ENCODE measurements around the gene NPY1R.

Gene NPY1R

DNA sequence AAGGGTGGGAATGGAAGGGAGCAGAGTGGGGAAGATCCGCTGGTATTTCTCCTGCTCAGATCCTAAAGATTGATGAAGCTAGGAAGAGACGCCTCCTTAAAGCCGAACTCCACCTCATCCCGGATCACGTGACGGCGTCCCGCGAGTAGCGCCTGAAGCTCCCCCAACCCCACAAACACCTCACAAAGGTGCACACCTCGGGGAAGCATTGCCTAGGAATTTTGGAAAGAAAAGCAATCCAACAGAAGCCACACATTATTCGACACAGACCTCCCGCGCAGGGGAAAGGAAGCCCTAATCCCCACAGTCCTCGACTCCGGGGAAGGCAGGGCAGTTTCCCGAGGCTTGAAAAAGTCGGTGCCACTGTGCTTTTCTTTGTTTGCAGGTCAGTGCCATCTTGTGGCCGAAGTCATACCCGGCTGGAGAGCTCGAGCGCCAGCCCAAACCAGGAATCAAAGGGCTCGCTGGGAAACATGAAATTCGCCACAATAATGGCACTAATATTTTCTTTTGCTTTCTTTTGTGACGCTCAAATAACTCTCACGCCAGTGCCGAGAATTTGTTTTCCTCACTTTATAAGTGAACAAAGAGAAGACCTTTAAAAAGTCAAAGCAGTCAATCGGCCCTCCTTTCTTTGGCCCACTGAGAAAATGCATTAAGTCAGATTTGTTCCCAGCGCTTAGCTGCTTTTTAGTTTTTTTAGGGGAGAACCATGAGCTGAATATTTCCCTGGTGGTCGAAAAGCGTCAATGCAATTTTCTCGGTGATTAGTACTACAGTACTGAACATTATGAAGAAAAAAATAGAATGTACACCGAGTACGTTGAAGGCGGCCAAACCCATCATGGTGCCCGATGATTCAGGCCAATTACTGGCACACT lies at the start of gene NPY1R:
Gene NPY1R (minus strand): TSS at position 71 of the 881 bp plus-strand sequence. CDS start 6,042 bp downstream, outside the sequence.
- peak; percentile 84 for DNase-seq (ENCODE audit: low spot score)

- DNase-seq (ENCODE audit: low spot score): no peak
These were observed 48.3 kb upstream of the NPY1R start for GRCh38 chr4:163380703-163381102.

DNA sequence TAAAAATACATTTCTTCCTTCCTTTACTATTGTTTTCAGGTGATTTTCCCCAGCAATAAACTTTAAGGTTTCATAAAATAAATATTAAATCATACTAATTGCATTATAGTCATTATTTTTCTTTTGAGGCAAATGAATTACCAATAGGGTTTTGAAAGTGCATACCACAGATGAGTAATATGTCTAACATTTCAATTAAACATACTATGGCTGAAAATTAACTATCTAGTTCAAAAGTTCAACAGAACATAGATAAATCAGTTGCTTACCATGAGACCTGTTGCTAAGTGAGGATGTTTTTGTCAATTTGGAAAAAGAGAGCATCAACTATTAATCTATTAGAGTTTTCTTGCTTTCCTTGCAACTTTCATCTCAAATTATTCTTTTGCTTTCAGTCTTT lies 46.3 kb upstream of the NPY1R start:
- DNase-seq (ENCODE audit: low spot score): no peak

DNA sequence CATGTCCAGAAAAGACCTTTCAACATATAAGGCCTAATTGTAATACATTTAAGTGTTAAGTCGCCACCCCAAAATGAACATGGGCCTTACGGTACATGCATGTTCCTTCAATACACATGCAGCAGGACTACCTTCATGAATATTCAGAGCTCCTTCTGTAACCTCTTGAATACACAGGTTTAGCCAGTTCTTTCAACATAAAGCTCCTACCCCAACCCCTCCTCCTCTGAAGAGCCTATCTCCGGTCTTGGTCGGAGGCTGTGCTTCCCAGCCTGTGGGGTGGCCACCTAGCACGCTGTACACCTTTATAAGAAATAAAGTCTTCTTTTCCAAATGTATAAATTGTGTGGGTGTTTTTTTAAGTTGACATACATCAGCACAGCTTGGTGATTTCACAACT lies 39.6 kb upstream of the NPY1R start:
- no peak for DNase-seq (ENCODE audit: low spot score)

- DNase-seq (ENCODE audit: low spot score): no peak
These were observed 35.3 kb upstream of the NPY1R start for GRCh38 chr4:163367651-163368050.

DNA sequence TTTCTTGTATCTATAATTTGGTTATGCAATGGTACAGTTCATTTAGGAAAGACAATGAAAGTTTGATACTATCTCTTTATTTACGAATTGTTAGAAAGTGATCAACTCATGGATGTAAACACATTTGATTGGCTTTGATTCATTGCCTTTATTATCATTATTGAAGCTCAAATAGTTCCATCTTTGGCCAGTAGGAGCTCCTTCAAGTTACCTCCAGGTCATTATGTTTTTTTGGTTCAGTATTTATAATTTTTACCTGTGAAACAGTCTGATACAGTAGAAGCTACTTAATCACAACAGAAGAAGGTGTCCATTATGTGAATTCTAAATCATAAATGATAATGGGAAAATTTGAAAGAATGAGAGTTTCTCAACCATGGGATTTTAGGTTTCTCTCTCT lies 23.7 kb upstream of the NPY1R start:
- no peak for DNase-seq (ENCODE audit: low spot score)

- no peak for DNase-seq (ENCODE audit: low spot score)
These were observed 20.7 kb upstream of the NPY1R start for GRCh38 chr4:163353054-163353453.

DNA sequence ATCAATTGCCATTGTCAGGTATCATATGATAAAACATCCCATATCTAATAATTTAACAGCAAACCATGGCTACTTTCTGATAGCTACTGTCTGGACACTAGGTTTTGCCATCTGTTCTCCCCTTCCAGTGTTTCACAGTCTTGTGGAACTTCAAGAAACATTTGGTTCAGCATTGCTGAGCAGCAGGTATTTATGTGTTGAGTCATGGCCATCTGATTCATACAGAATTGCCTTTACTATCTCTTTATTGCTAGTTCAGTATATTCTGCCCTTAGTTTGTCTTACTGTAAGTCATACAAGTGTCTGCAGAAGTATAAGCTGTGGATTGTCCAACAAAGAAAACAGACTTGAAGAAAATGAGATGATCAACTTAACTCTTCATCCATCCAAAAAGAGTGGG lies 18.3 kb upstream of the NPY1R start:
- no peak for DNase-seq (ENCODE audit: low spot score)

DNA sequence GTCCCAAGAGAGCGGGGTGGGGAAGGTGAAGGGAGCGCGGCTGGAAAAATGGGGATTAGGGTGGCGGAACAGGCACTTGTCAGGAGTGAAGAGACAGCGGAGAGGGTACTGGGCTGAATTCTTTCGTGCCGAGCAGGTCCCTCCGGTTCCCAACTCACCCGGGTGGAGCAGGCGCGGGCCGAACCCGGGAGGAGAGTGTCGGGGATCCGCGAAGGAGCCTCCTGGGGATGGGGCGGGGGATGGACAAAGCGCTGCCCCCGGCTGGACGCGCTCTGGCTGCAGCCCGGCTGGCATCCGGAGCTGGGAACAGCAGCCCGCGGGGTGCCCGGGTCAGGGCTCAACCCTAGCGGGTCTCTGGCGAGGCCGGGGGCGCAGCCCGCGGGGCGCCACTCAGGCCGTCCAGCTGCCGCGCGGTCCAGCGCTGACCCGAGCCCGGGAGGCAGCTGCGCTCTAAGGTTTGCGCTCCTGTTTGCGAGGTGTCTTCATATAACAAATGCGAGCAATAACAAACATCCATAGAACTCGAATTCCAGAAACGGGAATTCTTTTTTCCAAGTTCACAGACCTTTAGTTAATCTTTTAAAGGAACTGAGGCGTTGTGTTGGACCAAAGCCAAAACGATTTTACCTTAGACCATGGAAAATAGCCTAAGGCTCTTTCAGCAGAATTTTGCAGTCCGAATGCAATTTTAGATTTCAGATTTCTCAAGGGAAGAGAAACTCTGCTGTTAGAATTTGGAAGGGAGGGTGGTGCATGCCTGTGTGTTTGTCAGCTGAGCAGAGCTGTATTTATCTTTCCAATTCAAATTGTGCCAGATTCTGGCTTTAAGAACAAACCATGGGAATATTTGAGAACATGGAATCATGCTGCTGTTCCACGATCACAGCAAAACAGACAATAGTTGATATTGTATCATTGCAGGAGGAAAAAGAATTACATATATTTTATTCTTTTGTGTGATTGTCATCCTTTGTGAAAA lies 12.0 kb upstream of the NPY1R start:
- no peak for DNase-seq (ENCODE audit: low spot score)

DNA sequence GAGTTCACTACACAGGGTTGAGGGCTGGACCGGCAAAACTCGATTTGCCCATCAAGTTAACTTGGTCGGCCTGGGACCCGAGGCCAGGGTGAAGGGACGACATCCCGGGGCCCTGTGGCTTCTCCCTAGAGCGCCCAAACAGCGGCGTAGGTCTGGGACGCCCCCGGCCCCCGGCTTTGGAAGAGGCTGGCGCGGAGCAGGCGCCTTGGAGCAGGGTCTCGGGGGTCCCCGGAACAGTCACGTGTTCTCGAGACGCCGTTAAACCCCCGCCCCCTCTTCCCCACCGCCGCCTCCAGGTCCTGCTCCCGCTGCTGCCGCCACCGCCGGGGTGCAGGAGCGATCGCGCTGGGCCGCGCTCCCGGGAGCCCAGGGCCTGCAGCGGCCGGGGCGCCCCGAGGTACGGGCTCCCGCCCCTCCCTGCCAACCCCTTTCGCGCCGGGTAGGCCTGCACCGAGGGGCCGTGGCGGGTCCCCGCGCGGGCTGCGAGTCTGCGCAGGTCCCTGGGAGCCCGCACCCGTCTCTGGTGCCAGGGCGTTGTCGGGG lies 11.3 kb upstream of the NPY1R start, which contains the start of gene NPY5R:
Gene NPY5R (plus strand): TSS at position 289 of the 543 bp plus-strand sequence. CDS start 6,382 bp downstream, outside the sequence.
- DNase-seq (ENCODE audit: low spot score): no peak

GRCh38 chr4:163335384-163335783 lies 3.0 kb upstream of the NPY1R start:
- no peak for DNase-seq (ENCODE audit: low spot score)

DNA sequence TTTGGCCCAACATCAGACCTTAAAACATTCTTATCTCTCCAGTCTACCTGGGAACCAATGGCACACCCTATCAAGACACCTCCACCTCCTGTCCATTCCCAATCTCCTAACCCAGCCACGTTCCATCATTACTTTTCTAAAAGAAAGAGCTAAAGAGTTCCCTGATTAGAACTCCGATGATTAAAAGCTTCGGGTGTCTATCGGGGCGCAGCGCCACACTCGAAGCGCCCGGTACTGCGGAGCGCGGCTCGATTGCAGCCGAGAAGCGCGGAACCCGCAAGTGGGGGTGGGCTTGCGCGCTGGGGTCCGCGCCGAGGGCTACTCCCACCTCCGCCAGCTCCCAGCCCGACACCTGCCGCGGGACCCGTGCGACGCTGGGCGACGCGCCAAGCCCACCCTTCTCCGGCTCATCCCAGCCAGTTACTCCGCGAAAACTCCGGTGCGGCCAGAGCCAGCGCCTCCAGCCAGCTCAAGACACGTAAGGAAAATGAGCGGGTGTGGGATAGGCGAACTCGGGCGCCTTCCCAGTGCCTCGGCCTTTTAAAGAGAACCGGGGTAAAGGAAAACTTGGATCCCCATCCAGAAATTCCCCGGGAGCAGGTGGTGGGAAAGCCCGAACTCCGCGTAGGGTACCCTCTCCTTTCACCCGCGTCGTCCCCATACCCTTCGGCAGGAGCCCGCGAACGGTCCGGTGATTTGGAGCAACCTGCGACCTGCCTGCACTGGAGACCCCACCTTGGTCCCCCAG lies 593 bp downstream of the NPY1R start:
- DNase-seq (ENCODE audit: low spot score): no peak

GRCh38 chr4:163330916-163331628 lies 1.3 kb downstream of the NPY1R start:
- DNase-seq (ENCODE audit: low spot score): no peak

- DNase-seq (ENCODE audit: low spot score): no peak
These were observed 15.3 kb downstream of the NPY1R start for GRCh38 chr4:163317110-163317509.

- no peak for DNase-seq (ENCODE audit: low spot score)
These were observed 22.9 kb downstream of the NPY1R start for GRCh38 chr4:163309466-163309865.

DNA sequence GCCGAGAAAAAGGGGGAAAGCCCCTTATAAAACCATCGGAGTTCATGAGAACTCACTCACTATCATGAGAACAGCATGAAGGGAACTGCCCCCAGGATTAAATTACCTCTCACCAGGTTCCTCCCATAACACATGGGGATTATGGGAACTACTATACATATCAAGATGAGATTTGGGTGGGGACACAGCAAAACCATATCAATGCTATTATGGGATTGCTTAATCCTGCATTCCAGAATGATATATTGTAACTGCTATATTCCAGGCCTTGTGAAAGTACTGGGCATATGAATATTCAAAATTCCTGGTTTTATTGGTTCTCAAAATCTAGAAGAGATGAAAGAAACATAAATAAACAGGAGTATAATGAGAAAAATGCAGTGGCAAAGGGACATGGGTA lies 29.3 kb downstream of the NPY1R start:
- DNase-seq (ENCODE audit: low spot score): no peak

GRCh38 chr4:163300445-163300844 lies 32.0 kb downstream of the NPY1R start:
- DNase-seq (ENCODE audit: low spot score): no peak

- DNase-seq (ENCODE audit: low spot score): no peak
These were observed 37.3 kb downstream of the NPY1R start for GRCh38 chr4:163295138-163295537.

DNA sequence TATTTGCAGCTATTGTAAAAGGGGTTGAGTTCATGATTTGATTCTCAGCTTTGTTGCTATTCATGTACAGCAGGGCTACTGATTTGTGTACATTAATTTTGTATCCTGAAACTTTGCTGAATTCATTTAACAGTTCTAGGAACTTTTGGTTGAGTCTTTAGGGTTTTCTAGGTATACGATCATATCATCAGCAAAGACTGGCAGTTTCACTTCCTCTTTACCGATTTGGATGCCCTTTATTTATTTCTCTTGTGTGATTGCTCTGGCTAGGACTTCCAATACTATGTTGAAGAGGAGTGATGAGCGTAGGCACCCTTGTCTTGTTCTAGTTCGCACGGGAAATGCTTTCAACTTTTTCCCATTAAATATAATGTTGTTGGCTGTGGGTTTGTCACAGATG lies 48.1 kb downstream of the NPY1R start:
- no peak for DNase-seq (ENCODE audit: low spot score)

GRCh38 chr4:163280703-163281519 lies 51.5 kb downstream of the NPY1R start:
- no peak for DNase-seq (ENCODE audit: low spot score)
